PC-3 (cell line): ENCODE data around the gene PDGFD. TPM values are rescaled to one million over a fixed set of nuclear protein-coding genes. Genes with fewer than 3 reads are reported as not detected.
A peak's percentile ranks its signal among the peaks of the same experiment; 100 is the strongest.

Source experiments
- ATAC-seq: fragments of 200-7000 bp; cut with Tn5 transposase; 2 replicates; pipeline ENCODE4 v1.9.1; 2020; ENCODE audit warnings: mild to moderate bottlenecking, moderate library complexity
- Bru-seq: library from RNA; stranded (reverse); fragments of 400-500 nt; gene quantifications from one replicate; lab custom pipeline; 2021; lab: Mats Ljungman, UMichigan
- BruChase-seq, 2 experiments: library from RNA; stranded (reverse); fragments of 400-500 nt; gene quantifications; one replicate each; lab custom pipeline; 2021; lab: Mats Ljungman, UMichigan
- BruUV-seq: library from RNA; stranded (reverse); fragments of 400-500 nt; replicated peaks from 2 replicates; lab custom pipeline; 2021; lab: Mats Ljungman, UMichigan
- CTCF ChIA-PET: fragments of 300-600 bp; sonication (Branson Sonifier 250); formaldehyde crosslinking; loops from one replicate; lab custom pipeline; 2022; ENCODE audit warnings: antibody characterized with exemption; lab: Charles Lee
- POLR2A ChIA-PET: fragments of 300-600 bp; sonication (Branson Sonifier 250); formaldehyde crosslinking; loops from one replicate; lab custom pipeline; 2022; ENCODE audit warnings: antibody characterized with exemption; ENCODE audit not compliant: unreplicated experiment; lab: Charles Lee
- DNase-seq: peaks from one replicate; pipeline ENCODE4 v3.0.0-alpha.2; 2015
- H2AFZ ChIP-seq: fragments of 300-600 bp; sonication (generic); 2 replicates; pipeline ENCODE4 v1.6.0; 2016; ENCODE audit warnings: antibody characterized with exemption, low read length
- H3F3A ChIP-seq: fragments of 300-600 bp; sonication (generic); one replicate; pipeline ENCODE4 v1.6.0; 2017; ENCODE audit warnings: antibody characterized with exemption, low read length, control low read depth, mild to moderate bottlenecking; ENCODE audit not compliant: unreplicated experiment
- H3K27ac ChIP-seq: fragments of 300-600 bp; sonication (generic); 2 replicates; pipeline ENCODE4 v1.5.1; 2016; ENCODE audit warnings: mild to moderate bottlenecking, low read length
- H3K27me3 ChIP-seq: fragments of 300-600 bp; sonication (generic); 2 replicates; pipeline ENCODE4 v1.6.1; 2016; ENCODE audit warnings: low read length, mixed read lengths
- H3K36me3 ChIP-seq: fragments of 300-600 bp; sonication (generic); 2 replicates; pipeline ENCODE4 v1.6.1; 2016; ENCODE audit warnings: low read depth, mixed run types, low read length, mixed read lengths
- H3K4me1 ChIP-seq: fragments of 300-600 bp; sonication (generic); 2 replicates; pipeline ENCODE4 v1.5.1; 2016; ENCODE audit warnings: low read length; ENCODE audit not compliant: insufficient read depth
- H3K4me2 ChIP-seq: fragments of 300-600 bp; sonication (generic); 2 replicates; pipeline ENCODE4 v1.6.0; 2016; ENCODE audit warnings: low read length
- H3K4me3 ChIP-seq: fragments of 300-600 bp; sonication (generic); 2 replicates; pipeline ENCODE4 v1.5.1; 2016; ENCODE audit warnings: mild to moderate bottlenecking, low read length, mixed read lengths
- H3K79me2 ChIP-seq: fragments of 300-600 bp; sonication (generic); 2 replicates; pipeline ENCODE4 v1.6.1; 2017; ENCODE audit warnings: low read length, mixed read lengths
- H3K9ac ChIP-seq: fragments of 300-600 bp; sonication (generic); 2 replicates; pipeline ENCODE4 v1.6.0; 2016; ENCODE audit warnings: mild to moderate bottlenecking, low read length
- H3K9me2 ChIP-seq: fragments of 300-600 bp; sonication (generic); replicated peaks from 2 replicates; pipeline ENCODE4 v1.6.1; 2016; ENCODE audit warnings: mixed run types, low read length, mixed read lengths
- H3K9me3 ChIP-seq: fragments of 300-600 bp; sonication (generic); 2 replicates; pipeline ENCODE4 v1.6.1; 2016; ENCODE audit warnings: low read length, mixed read lengths
- H4K20me1 ChIP-seq: fragments of 300-600 bp; sonication (generic); 2 replicates; pipeline ENCODE4 v1.6.1; 2016; ENCODE audit warnings: low read length, mixed read lengths
- EZH2 ChIP-seq: fragments of 300-600 bp; sonication (generic); IDR thresholded peaks from one replicate; pipeline ENCODE4 v1.6.1; 2017; ENCODE audit warnings: antibody characterized with exemption, mild to moderate bottlenecking, low read length; ENCODE audit not compliant: unreplicated experiment
- EZH2phosphoT487 ChIP-seq: fragments of 300-600 bp; sonication (generic); IDR thresholded peaks from 2 replicates; pipeline ENCODE4 v1.6.1; 2018; ENCODE audit warnings: mild to moderate bottlenecking, antibody characterized with exemption, low read length, borderline replicate concordance
- intact Hi-C: fragments of 100-400 bp; cut with micrococcal nuclease; formaldehyde crosslinking; loops from 2 replicates; pipeline ENCODE4 v1.9.0; 2023
- long read RNA-seq: library from polyadenylated mRNA; unstranded; transcript quantifications from one replicate; pipeline ENCODE4 v2.0.0, GENCODE V29; 2021; ENCODE audit not compliant: unreplicated experiment
- total RNA-seq: library from RNA; depleted of rRNA; stranded (reverse); fragments of >200 nt; gene quantifications from 2 replicates; pipeline ENCODE4 v1.2.3, GENCODE V29; 2014; rRNA removed
- TF ChIP-seq, protein P1 (sequence below): fragments of 300-600 bp; sonication (generic); conservative IDR thresholded peaks from 2 replicates; pipeline ENCODE4 v1.5.1; 2017; ENCODE audit warnings: antibody characterized with exemption, low read depth, mild to moderate bottlenecking, low read length

Gene PDGFD
- total RNA-seq (3.7 and 5.0 TPM in 2 replicates), Bru-seq, nascent RNA (percentile 39 among the genes with signal in this experiment), BruChase-seq, experiment 1, labeled RNA remaining after a 6-hour chase (percentile 28 among the genes with signal in this experiment), BruChase-seq, experiment 2, labeled RNA remaining after a 2-hour chase (percentile 40 among the genes with signal in this experiment)
- long read RNA-seq, full-length matches to known transcripts, result 18 of 20 reads
- long read RNA-seq, partial matches to known transcripts, result 1 of 20 reads
- long read RNA-seq, other reads (novel, unspliced or antisense), result 1 of 20 reads

- Histone ChIP-seq H2AFZ (peak within 1 kb of the TSS; percentile 84), H3K27me3 (no peaks in the 10 kb centered on the region), H3K4me1 (no peaks in the 10 kb centered on the region), H3K4me2 (peak within 1 kb of the TSS; percentile 67), H3K4me3 (peak within 1 kb of the TSS; percentile 65), H3K79me2 (no peaks in the 10 kb centered on the region), H3K9ac (peak within 1 kb of the TSS; percentile 22; the same call in 1 of the 2 replicates), H3F3A (no peaks in the 10 kb centered on the region), H3K27ac (no peak within 1 kb of the TSS), H3K9me3 (no peaks in the 10 kb centered on the region), H3K36me3 (no peaks in the 10 kb centered on the region), H4K20me1 (no peaks in the 10 kb centered on the region), H3K9me2 (no peaks in the 10 kb centered on the region)
- no peak for TF ChIP-seq EZH2phosphoT487
- TF ChIP-seq EZH2, result no peak
- TF ChIP-seq, protein P1, sequence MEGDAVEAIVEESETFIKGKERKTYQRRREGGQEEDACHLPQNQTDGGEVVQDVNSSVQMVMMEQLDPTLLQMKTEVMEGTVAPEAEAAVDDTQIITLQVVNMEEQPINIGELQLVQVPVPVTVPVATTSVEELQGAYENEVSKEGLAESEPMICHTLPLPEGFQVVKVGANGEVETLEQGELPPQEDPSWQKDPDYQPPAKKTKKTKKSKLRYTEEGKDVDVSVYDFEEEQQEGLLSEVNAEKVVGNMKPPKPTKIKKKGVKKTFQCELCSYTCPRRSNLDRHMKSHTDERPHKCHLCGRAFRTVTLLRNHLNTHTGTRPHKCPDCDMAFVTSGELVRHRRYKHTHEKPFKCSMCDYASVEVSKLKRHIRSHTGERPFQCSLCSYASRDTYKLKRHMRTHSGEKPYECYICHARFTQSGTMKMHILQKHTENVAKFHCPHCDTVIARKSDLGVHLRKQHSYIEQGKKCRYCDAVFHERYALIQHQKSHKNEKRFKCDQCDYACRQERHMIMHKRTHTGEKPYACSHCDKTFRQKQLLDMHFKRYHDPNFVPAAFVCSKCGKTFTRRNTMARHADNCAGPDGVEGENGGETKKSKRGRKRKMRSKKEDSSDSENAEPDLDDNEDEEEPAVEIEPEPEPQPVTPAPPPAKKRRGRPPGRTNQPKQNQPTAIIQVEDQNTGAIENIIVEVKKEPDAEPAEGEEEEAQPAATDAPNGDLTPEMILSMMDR, result peak; percentile 46
- BruUV-seq, result no TSS peak
- DNase-seq (peak; percentile 67), ATAC-seq (peak; percentile 90)
- ChIA-PET CTCF (interaction anchor here (0.5 to 1.9 kb wide), 3 partner anchors 482 to 721 kb away, joined by 3 to 8 read pairs (median 6); no protein-coding TSS in a partner anchor), POLR2A (no interaction called here)
- intact Hi-C loops, result loop anchor here (10.0 kb wide), 1 partner anchor 1701 kb away; no protein-coding TSS in a partner anchor
Measured at GRCh38 chr11:104164028-104164520, at the start of gene PDGFD. PDGFD (minus strand) TSS chr11:104164147.

DNA sequence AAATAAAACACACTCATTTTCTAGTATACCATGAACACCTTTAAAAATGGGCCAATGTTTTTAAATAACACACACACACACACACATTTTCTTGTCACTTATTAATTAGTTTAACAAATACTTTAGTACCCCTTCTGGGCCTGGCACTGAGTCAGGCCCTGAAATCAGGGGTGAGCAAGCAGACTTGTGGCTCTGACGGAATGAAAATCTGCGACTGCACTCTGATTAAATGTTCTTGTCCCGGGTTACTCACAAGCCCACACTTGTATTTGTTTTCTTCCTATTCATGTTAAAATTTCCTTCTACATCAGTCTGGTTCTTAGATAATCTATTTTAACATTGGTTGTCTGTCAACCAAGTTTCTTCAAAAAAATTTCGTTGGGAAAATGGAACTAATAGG, 43.0 kb upstream of the PDGFD start:
- H4K20me1 ChIP-seq, result no peaks in the 10 kb centered on the region
- POLR2A ChIA-PET, result no interaction called here
- intact Hi-C loops, result no loop called here

More for the DNA sequence above, 43.0 kb upstream of the PDGFD start:
- H2AFZ ChIP-seq, result no peak overlapping the region
- peaks cover 20% of the 10 kb centered on the region; the same call in 1 of the 2 replicates for H3K27me3 ChIP-seq
- no peaks in the 10 kb centered on the region for H3K79me2 ChIP-seq
- CTCF ChIA-PET, result no interaction called here
- no peaks in the 10 kb centered on the region for H3K9me2 ChIP-seq
- H3K27ac ChIP-seq, result no peak overlapping the region
- H3K9ac ChIP-seq, result no peak overlapping the region
- no peak overlapping the region for H3K4me3 ChIP-seq
- ATAC-seq (no peak), DNase-seq (no peak)
- H3K4me2 ChIP-seq, result no peak overlapping the region
- H3K9me3 ChIP-seq, result no peaks in the 10 kb centered on the region
- BruUV-seq, result no TSS peak
- H3F3A ChIP-seq, result no peaks in the 10 kb centered on the region
- H3K4me1 ChIP-seq, result no peaks in the 10 kb centered on the region
- TF ChIP-seq, protein P1, result no peak
- TF ChIP-seq EZH2phosphoT487 (no peak), EZH2 (no peak)
- H3K36me3 ChIP-seq, result no peaks in the 10 kb centered on the region
